SH-SY5Y (cell line): ENCODE results near the gene ELOA.

Experiments used
- GATA2 ChIP-seq: IDR thresholded peaks from 2 replicates; pipeline ENCODE4 v1.6.1; 2011; ENCODE audit warnings: mild to moderate bottlenecking, low read depth, low read length
- GATA3 ChIP-seq: IDR thresholded peaks from 2 replicates; pipeline ENCODE4 v1.6.1; 2011; ENCODE audit warnings: low read depth, mild to moderate bottlenecking, low read length, moderate library complexity

Gene ELOA

GRCh38 chr1:23743287-23744152 lies at the start of gene ELOA:
TSS of gene ELOA (plus strand) at chr1:23743471. CDS start at chr1:23743504, 33 bp downstream.
- no peak for TF ChIP-seq GATA2
- no peak for TF ChIP-seq GATA3

GRCh38 chr1:23693599-23693998 lies 49.7 kb upstream of the ELOA start:
- TF ChIP-seq GATA3 (no peak), GATA2 (no peak)

- TF ChIP-seq GATA2 = no peak
- TF ChIP-seq GATA3 = no peak
Observed at GRCh38 chr1:23694371-23694770, 48.9 kb upstream of the ELOA start.

GRCh38 chr1:23695667-23696066 lies 47.6 kb upstream of the ELOA start:
- TF ChIP-seq GATA3 (no peak), GATA2 (no peak)

GRCh38 chr1:23696335-23696989 lies 46.8 kb upstream of the ELOA start:
- TF ChIP-seq GATA3 = no peak

GRCh38 chr1:23698466-23698865 lies 44.8 kb upstream of the ELOA start:
- TF ChIP-seq GATA2 (no peak), GATA3 (no peak)

GRCh38 chr1:23699280-23700179 lies 43.7 kb upstream of the ELOA start:
- TF ChIP-seq GATA2 (no peak), GATA3 (no peak)

- TF ChIP-seq GATA3 = no peak
- no peak for TF ChIP-seq GATA2
Observed at GRCh38 chr1:23701310-23701709, 42.0 kb upstream of the ELOA start.

- TF ChIP-seq GATA2 = no peak
- TF ChIP-seq GATA3 = no peak
Observed at GRCh38 chr1:23701996-23702395, 41.3 kb upstream of the ELOA start.

GRCh38 chr1:23704834-23705495 lies 38.3 kb upstream of the ELOA start:
- no peak for TF ChIP-seq GATA2
- TF ChIP-seq GATA3 = no peak

- TF ChIP-seq GATA2 = no peak
Observed at GRCh38 chr1:23709229-23709628, 34.0 kb upstream of the ELOA start.

- no peak for TF ChIP-seq GATA3
- no peak for TF ChIP-seq GATA2
Observed at GRCh38 chr1:23718482-23718881, 24.8 kb upstream of the ELOA start.

- no peak for TF ChIP-seq GATA2
Observed at GRCh38 chr1:23719162-23719820, 24.0 kb upstream of the ELOA start.
